Activated CD8-positive, alpha-beta T cell treated with anti-CD3 and anti-CD28 coated beads, Interleukin-2, amount 10 ng/mL, durations not matched to agents 7 days and 5 days (primary cell): ENCODE data around the gene PLPP3. TPM values are rescaled to one million over a fixed set of nuclear protein-coding genes. Genes with fewer than 3 reads are reported as not detected.

Experiments
- ATAC-seq: fragments of 150-1000 bp; cut with Tn5 transposase; one replicate; pipeline ENCODE4 v1.10.0; 2021; ENCODE audit warnings: moderate library complexity
- CTCF ChIA-PET: fragments of 350-600 bp; sonication (Branson Sonifier 250); formaldehyde crosslinking; loops from one replicate; lab custom pipeline; 2021; ENCODE audit warnings: antibody characterized with exemption; lab: Charles Lee
- POLR2A ChIA-PET: fragments of 350-600 bp; sonication (Branson Sonifier 250); formaldehyde crosslinking; loops from one replicate; lab custom pipeline; 2021; ENCODE audit warnings: antibody characterized with exemption; lab: Charles Lee
- DNase-seq: peaks from one replicate; pipeline ENCODE4 v3.0.0-alpha.2; 2020
- H3K27ac Mint-ChIP-seq: one replicate; pipeline ENCODE4 v1.8.0; 2021; ENCODE audit warnings: mild to moderate bottlenecking, mixed read lengths
- H3K27me3 Mint-ChIP-seq: one replicate; pipeline ENCODE4 v1.8.0; 2021; ENCODE audit warnings: low read depth, mixed read lengths
- H3K36me3 Mint-ChIP-seq: one replicate; pipeline ENCODE4 v1.8.0; 2021; ENCODE audit warnings: low read depth, mixed read lengths
- H3K4me1 Mint-ChIP-seq: one replicate; pipeline ENCODE4 v1.8.0; 2021; ENCODE audit warnings: low read depth, mixed read lengths
- H3K4me3 Mint-ChIP-seq: one replicate; pipeline ENCODE4 v1.8.0; 2021; ENCODE audit warnings: mild to moderate bottlenecking, mixed read lengths
- H3K9me3 Mint-ChIP-seq: one replicate; pipeline ENCODE4 v1.8.0; 2022; ENCODE audit warnings: mixed read lengths; ENCODE audit not compliant: insufficient read depth
- total RNA-seq, 2 experiments: library from RNA; stranded (reverse); gene quantifications; one replicate each; pipeline ENCODE4 v1.2.3, GENCODE V29; 2021

Gene PLPP3
- total RNA-seq, 2 experiments from 2014 or later: not detected

DNA sequence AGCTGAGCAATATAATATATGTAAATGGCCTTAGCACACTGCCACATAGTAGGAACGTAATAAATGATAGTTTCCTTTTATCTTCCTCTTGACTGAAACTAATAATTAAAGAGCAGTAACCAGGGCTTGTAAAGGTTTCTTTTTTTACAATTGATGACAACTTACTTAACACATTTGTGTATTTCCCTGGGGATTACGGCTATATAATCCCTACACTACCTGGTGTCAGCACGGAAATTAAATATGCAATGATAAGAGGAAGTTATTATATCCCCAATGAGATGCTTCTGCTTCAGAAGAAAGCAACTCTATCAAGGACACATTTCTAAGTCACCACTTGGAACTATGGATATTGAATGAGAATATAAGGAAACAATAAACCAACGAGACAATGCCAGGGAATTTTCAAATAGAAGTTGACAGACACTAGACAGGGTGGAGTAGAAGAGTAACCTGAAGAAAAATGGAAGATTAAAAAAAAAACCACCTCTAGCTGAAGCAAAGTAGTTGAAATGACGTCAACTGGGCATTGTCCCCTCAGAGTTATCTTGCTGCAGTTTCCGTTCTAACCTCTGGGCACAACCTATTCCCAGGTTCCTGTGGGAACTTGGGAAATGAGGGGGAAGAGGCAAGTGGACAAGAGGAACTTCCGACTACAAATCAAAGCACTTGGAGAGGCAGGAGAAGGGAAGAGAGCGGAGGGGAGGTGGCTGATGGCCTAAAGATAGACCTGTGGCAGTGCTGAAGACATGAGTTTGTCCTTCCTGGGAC lies 66.5 kb downstream of the PLPP3 start:
- ChIA-PET POLR2A (no interaction called here), CTCF (no interaction called here)
- ATAC-seq (no peak), DNase-seq (no peak)
- Mint-ChIP-seq H3K27ac (no peak overlapping the region), H3K36me3 (no peaks in the 10 kb centered on the region), H3K4me1 (no peaks in the 10 kb centered on the region), H3K4me3 (no peak overlapping the region), H3K9me3 (no peaks in the 10 kb centered on the region), H3K27me3 (no peaks in the 10 kb centered on the region)

DNA sequence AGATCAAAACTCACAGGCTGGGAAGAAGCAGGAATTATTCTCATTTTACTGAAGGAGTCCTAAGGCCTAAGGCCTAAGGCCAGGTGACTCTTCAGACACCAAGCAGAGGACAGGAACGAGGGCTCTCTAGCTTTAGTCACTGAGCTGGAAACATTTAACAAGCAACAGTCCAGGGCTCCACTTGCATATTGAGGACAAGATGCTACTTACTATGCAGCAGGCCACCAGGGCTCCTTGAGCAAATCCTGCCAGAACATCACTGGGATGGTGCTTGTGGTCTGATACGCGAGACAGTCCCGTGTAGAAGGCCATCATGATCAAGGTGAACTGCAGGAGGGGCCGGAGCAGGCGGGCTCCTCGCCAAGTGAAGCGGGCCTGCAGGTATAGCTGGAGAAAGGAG lies 67.6 kb downstream of the PLPP3 start:
- Mint-ChIP-seq H3K27me3 (no peaks in the 10 kb centered on the region), H3K27ac (no peak overlapping the region), H3K9me3 (no peaks in the 10 kb centered on the region), H3K36me3 (no peaks in the 10 kb centered on the region), H3K4me3 (no peak overlapping the region), H3K4me1 (no peaks in the 10 kb centered on the region)
- DNase-seq (no peak), ATAC-seq (no peak)
- ChIA-PET POLR2A (no interaction called here), CTCF (no interaction called here)

DNA sequence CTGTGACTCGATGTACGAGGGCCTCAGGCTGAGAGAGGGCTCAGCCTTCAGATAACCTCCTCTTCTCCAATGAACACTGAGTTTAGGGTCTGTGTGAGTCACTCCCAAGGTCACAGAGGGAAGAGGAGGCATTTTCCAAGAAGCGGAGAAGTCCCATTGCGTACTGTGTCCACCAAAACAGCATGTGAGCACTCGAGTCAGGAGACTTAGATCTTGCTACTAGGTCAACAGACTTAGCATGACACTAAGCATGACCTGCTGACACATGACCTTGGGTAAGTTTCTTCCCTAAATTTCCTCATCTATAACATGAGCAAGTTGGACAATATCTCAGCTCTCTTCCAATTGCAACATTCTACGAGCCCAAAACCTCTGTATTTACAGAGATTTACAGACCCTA lies 68.0 kb downstream of the PLPP3 start:
- no peaks in the 10 kb centered on the region for H3K27me3 Mint-ChIP-seq

DNA sequence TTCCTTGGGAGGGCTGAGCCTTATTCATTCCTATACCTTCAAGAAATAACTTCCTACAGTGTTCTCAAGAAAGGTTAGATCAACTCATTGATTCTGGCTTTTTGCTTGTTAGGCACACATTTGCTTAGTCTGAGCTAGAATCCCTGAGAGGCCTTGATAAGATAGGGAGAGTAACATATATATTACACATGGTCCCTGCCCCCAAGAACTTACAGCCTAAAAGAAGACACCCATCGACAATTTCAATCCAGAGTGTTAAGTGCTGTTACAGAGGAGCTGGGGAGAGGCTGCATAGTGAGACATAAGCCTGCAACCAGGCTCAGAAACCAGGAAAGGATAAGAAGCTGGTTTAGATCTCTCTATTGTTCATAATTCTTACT lies 68.7 kb downstream of the PLPP3 start:
- no peak for ATAC-seq
- ChIA-PET CTCF (no interaction called here), POLR2A (no interaction called here)
- H3K27me3 Mint-ChIP-seq: no peaks in the 10 kb centered on the region
- H3K27ac Mint-ChIP-seq: no peak overlapping the region
- DNase-seq: no peak
- H3K4me3 Mint-ChIP-seq: no peak overlapping the region
- H3K4me1 Mint-ChIP-seq: no peaks in the 10 kb centered on the region
- no peaks in the 10 kb centered on the region for H3K9me3 Mint-ChIP-seq
- H3K36me3 Mint-ChIP-seq: no peaks in the 10 kb centered on the region

More for the DNA sequence above, 68.0 kb downstream of the PLPP3 start:
- Mint-ChIP-seq H3K36me3 (no peaks in the 10 kb centered on the region), H3K27ac (no peak overlapping the region), H3K4me3 (no peak overlapping the region), H3K4me1 (no peaks in the 10 kb centered on the region), H3K9me3 (no peaks in the 10 kb centered on the region)
- ATAC-seq (no peak), DNase-seq (no peak)
- POLR2A ChIA-PET: no interaction called here
- CTCF ChIA-PET: no interaction called here

DNA sequence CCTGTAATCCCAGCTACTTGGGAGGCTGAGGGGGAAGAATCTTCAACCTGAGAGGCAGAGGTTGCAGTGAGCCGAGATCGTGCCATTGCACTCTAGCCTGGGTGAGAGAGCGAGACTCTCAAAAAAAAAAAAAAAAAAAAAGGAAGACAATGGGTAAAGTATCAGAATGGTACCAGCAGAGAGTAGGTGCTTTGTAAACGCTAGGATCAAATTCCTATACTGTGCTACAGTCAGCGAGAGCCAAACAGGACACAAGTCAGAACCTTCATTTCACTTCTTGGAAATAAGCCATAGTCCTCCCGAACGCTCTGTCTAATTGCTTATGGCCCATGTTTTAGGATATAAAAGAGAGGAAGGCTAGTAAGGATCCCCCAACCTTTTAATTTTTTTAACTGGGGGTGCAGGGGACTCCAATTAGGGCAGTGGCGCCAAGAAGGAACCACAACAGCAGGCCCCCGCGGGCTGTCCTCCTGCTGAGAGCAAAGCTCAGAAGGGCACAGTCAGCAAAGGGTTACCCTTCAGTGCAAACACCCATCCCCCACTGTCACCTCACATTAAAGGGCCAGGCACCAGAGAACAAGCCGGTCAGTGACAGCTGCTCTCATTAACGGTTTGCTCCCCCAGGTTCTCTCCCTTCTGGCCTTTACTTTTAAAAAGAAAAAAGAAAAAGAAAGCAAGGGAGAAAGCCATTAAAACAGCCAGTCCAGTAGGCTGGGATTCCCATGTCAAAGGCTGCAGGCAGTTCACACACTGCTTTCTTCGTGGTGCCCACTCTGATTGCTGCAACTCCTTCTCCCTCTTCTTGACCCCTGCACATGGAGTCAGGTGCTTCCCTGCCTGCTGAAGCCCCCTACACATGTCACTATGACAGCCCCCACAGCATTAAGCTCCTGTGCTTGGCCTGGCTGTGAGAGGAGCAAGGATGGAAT lies 69.4 kb downstream of the PLPP3 start:
- POLR2A ChIA-PET: no interaction called here
- no peaks in the 10 kb centered on the region for H3K4me1 Mint-ChIP-seq

DNA sequence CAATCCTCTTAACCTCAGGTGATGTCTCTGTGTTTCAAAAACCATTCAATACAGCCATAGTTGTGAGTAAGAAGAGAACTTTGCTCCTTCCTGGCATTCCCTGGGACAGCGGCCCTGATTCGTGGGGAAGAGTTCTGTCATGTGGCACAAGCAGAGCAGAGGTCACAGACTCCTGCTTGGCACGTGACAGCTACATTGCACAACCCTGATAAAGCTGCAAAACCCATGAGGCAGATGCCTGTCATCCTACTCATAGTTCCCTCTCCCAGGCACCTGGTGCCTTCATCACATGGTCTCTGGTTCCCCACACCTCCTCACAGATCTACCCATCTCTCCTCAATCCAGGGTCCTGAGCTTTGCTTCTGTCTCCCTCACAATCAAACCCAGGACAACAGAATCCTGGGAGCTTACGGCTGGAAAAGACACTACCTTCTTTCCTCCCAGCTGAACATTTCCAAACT lies 70.8 kb downstream of the PLPP3 start:
- ATAC-seq (no peak), DNase-seq (no peak)
- no peak overlapping the region for H3K4me3 Mint-ChIP-seq
- ChIA-PET CTCF (no interaction called here), POLR2A (no interaction called here)
- no peaks in the 10 kb centered on the region for H3K36me3 Mint-ChIP-seq
- H3K4me1 Mint-ChIP-seq: no peaks in the 10 kb centered on the region
- H3K9me3 Mint-ChIP-seq: no peaks in the 10 kb centered on the region
- H3K27me3 Mint-ChIP-seq: no peaks in the 10 kb centered on the region
- no peak overlapping the region for H3K27ac Mint-ChIP-seq

More for the DNA sequence above, 69.4 kb downstream of the PLPP3 start:
- H3K27ac Mint-ChIP-seq: no peak overlapping the region
- no peaks in the 10 kb centered on the region for H3K27me3 Mint-ChIP-seq
- CTCF ChIA-PET: no interaction called here
- no peak overlapping the region for H3K4me3 Mint-ChIP-seq
- DNase-seq (no peak), ATAC-seq (no peak)
- no peaks in the 10 kb centered on the region for H3K9me3 Mint-ChIP-seq
- H3K36me3 Mint-ChIP-seq: no peaks in the 10 kb centered on the region

DNA sequence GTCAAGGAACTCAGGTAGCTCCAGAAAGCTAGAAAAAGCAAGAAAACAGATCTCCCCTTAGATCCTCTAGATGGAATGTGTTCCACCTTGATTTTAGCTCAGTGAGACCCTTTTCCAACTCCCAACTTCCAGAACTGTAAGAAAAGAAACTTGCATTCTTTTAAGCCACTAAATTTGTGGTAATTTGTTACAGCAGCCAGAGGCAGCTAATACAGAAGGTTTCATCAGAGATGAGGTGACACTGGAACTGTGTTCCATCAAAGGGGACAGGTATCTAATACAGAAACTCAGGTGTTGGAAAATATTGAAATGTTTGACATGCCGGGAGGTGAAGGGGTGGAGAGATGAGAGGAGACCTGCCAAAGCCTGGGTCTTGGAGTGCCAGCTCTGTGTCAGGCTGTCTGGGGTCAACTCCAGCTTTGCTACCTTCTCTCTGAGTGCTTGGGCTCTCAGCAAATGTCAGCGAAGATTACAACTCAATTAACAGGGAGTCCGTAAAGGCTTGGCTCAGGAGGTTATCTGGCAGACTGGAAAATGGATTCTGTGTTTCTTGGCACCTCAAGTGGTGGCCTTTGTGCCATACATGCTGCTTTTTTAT lies 71.3 kb downstream of the PLPP3 start:
- DNase-seq (no peak), ATAC-seq (no peak)
- ChIA-PET POLR2A (no interaction called here), CTCF (no interaction called here)
- Mint-ChIP-seq H3K9me3 (no peaks in the 10 kb centered on the region), H3K27me3 (no peaks in the 10 kb centered on the region), H3K36me3 (no peaks in the 10 kb centered on the region), H3K4me1 (no peaks in the 10 kb centered on the region), H3K27ac (no peak overlapping the region), H3K4me3 (no peak overlapping the region)

DNA sequence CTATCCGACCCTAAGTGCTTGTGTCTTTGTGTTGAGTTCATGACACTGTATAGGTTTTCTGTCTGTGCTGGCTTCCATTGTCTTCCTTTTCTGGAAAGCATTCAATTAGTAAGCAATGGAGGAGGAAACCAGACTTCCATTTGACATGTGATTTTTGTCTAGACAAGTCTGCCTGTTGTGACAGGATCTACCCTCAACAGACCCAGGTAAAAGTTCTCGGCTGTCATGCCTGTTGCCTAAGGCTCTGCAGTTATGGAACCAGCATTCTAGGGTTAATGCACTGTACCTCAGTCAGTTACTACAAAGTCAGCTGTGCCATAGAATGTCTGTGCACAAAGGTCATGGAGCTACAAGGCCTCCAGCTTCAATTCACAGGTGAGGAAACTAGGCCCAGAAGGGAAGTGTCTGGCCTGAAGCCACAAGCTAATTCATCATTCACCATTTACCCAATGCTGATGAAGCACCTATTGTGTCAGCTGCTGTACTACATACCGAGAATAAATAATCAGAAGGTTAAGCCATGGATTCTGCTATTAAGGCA lies 72.3 kb downstream of the PLPP3 start:
- no peak overlapping the region for H3K27ac Mint-ChIP-seq
- H3K4me3 Mint-ChIP-seq: no peak overlapping the region
- H3K9me3 Mint-ChIP-seq: no peaks in the 10 kb centered on the region
- DNase-seq (no peak), ATAC-seq (no peak)
- ChIA-PET CTCF (no interaction called here), POLR2A (no interaction called here)
- no peaks in the 10 kb centered on the region for H3K27me3 Mint-ChIP-seq
- no peaks in the 10 kb centered on the region for H3K4me1 Mint-ChIP-seq
- no peaks in the 10 kb centered on the region for H3K36me3 Mint-ChIP-seq

DNA sequence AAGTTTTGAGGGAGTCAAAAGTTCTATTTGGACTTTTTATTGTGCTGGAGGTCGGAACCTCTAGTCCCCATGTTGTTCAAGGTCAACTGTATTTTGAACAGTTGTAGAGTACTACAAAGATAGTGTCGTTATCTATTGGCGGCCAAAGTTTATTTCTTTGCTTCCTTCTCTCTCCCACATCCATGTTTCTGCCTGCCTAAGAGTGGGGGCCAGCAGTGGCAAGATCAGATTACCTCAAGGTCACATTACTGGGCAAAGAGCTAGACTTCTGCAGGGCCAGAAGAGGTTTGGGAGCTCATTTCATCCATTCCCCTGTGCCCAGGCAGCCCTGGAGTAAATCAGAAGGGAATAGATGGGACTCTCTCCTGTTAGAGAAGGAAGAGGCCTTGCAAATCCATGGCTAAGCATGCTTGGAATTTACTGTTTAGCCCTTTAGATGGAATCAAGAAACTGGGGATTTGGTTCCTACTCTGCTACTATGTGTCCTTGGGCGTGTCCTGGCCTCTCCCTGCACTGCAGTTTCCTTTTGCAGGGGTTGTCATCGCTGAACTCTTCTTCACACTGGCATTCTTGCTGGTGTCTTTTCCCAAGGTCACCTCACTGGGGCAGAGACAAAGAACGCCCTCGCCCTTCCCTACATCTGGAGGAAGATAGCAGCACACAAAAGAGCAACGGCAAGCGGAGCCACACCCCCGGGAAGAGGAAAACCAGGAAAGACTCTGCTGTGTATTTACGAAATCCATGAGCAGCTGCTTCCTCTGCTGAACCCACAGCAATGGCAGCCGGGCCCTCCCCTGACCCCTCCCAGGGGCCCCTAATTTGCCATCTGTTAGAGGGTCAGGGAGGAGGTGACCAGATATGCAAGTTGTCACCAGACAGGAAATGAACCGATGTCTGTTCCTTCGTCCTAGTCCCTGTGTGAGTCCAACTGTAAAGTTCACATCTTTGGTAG lies 73.3 kb downstream of the PLPP3 start:
- CTCF ChIA-PET: no interaction called here
- H3K36me3 Mint-ChIP-seq: no peaks in the 10 kb centered on the region
- ATAC-seq: no peak

DNA sequence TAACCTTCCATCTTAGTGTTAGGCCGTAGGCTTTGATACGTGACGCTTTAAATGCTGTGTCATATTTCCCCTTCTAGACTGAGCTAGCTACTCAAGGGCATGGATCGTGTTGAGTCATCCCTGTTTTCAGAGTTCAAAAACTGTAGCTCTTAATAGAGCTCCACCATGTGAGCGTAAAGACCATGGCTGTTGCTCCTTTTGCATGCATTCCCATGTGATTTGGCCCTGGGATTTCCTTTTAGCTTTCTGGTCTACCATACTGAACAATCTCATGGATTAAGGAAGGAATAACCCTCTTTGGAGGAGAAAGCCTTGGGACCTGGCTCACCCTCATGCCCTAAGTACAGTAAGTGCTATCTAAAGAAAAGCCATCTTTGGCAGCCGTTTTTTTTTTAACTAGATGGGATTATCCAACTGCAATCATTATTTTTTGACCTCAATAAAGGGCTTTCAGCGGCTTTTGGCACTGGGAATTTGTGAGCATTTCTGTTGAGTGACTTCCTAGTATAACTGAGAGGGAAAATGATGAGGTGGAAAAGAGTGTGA lies 76.6 kb downstream of the PLPP3 start:
- H3K36me3 Mint-ChIP-seq: no peaks in the 10 kb centered on the region
- ATAC-seq: no peak
- DNase-seq: no peak
- ChIA-PET POLR2A (no interaction called here), CTCF (no interaction called here)
- no peaks in the 10 kb centered on the region for H3K27me3 Mint-ChIP-seq
- H3K4me3 Mint-ChIP-seq: no peak overlapping the region
- no peaks in the 10 kb centered on the region for H3K4me1 Mint-ChIP-seq
- no peaks in the 10 kb centered on the region for H3K9me3 Mint-ChIP-seq
- no peak overlapping the region for H3K27ac Mint-ChIP-seq

More for the DNA sequence above, 73.3 kb downstream of the PLPP3 start:
- no peaks in the 10 kb centered on the region for H3K4me1 Mint-ChIP-seq
- POLR2A ChIA-PET: no interaction called here
- H3K4me3 Mint-ChIP-seq: no peak overlapping the region
- no peak overlapping the region for H3K27ac Mint-ChIP-seq
- no peak for DNase-seq
- H3K27me3 Mint-ChIP-seq: no peaks in the 10 kb centered on the region
- no peaks in the 10 kb centered on the region for H3K9me3 Mint-ChIP-seq

DNA sequence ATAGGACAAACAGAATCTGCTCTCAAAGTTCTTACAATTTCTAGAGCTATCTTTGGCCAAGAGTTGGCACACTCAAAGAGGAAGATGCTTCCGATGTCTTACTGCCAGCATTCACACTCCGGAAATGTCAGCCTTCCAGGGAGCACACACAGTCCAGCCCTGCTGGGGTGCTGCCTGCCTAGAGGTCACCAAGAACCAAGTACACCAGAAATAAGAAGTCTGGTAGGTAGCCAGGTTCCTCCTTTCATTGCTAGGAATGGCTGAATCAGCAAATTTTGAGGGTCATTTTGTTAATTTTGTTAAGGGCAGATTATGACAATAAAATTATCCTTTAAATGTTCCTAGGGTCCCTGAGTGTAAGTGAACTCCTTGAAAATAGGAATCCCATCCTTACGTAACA lies 77.5 kb downstream of the PLPP3 start:
- H3K27me3 Mint-ChIP-seq: no peaks in the 10 kb centered on the region
- ATAC-seq (no peak), DNase-seq (no peak)
- H3K36me3 Mint-ChIP-seq: no peaks in the 10 kb centered on the region
- POLR2A ChIA-PET: no interaction called here
- CTCF ChIA-PET: no interaction called here
- H3K27ac Mint-ChIP-seq: no peak overlapping the region
- H3K4me3 Mint-ChIP-seq: no peak overlapping the region
- H3K9me3 Mint-ChIP-seq: no peaks in the 10 kb centered on the region
- no peaks in the 10 kb centered on the region for H3K4me1 Mint-ChIP-seq
